K562 (cell line): Measurements from ENCODE around the gene C10orf105. TPM values are rescaled to one million over a fixed set of nuclear protein-coding genes. Genes with fewer than 3 reads are reported as not detected.

Experiments used
- CBX1 ChIP-seq: sonication (generic); IDR thresholded peaks from 2 replicates; pipeline ENCODE4 v1.6.1; 2016; ENCODE audit warnings: antibody characterized with exemption, low read depth, mild to moderate bottlenecking
- CHD4 ChIP-seq: fragments of 200-600 bp; sonication (generic); IDR thresholded peaks from 3 replicates; pipeline ENCODE4 v1.6.1; 2012; ENCODE audit warnings: low read depth, mild to moderate bottlenecking, mixed read lengths, low read length, inconsistent platforms; ENCODE audit not compliant: insufficient read depth, insufficient replicate concordance, poor library complexity, severe bottlenecking
- ETV1 ChIP-seq: fragments of 450-650 bp; conservative IDR thresholded peaks from 2 replicates; pipeline ENCODE4 v1.6.1; 2016; ENCODE audit warnings: missing genetic modification characterization, control low read depth, low read depth, missing compliant biosample characterization
- NCOA1 ChIP-seq: fragments of 450-650 bp; IDR thresholded peaks from 2 replicates; pipeline ENCODE4 v1.6.1; 2016; ENCODE audit warnings: low read depth
- NR1H2 ChIP-seq: sonication (generic); formaldehyde crosslinking; IDR thresholded peaks from 2 replicates; pipeline ENCODE4 v1.4.0; 2020; ENCODE audit warnings: mild to moderate bottlenecking, missing genetic modification reagents
- RREB1 ChIP-seq: fragments of 250-450 bp; sonication (Bioruptor Pico); IDR thresholded peaks from 2 replicates; pipeline ENCODE4 v1.4.0; 2020
- TFAP4 ChIP-seq: sonication (generic); formaldehyde crosslinking; IDR thresholded peaks from 2 replicates; pipeline ENCODE4 v1.8.0; 2022; ENCODE audit warnings: missing genetic modification reagents, mild to moderate bottlenecking, moderate library complexity, borderline replicate concordance
- ZNF639 ChIP-seq, 2 experiments: fragments of 200-800 bp in 1 of 2; sonication (Bioruptor generic) in 1 of 2; sonication (generic) in 1 of 2; formaldehyde crosslinking in 1 of 2; IDR thresholded peaks in 1 of 2; conservative IDR thresholded peaks in 1 of 2; 2 replicates each; pipeline versions ENCODE4 v1.5.0 to v1.6.1; 2016 to 2020; ENCODE audit warnings: missing compliant biosample characterization in 1 of 2, missing genetic modification characterization in 1 of 2, missing genetic modification reagents in 1 of 2
- polyA plus RNA-seq, 8 experiments: library from polyadenylated mRNA; depleted of rRNA in 4 of 8; stranded (reverse) in 5 of 8; unstranded in 3 of 8; fragments of >200 nt; fragmentation: Nextera tagmentation in 2 of 8; fragmentation: Illumina TruSeq in 1 of 8; extraction: Ambion mirVana in 2 of 8; extraction: Trizol in 1 of 8; gene quantifications; 2 replicates each; pipeline versions ENCODE4 v1.2.1 to v1.2.3, GENCODE V29; 2011 to 2014; ENCODE audit warnings: inconsistent platforms in 1 of 8, missing spikeins in 1 of 8
- total RNA-seq, 7 experiments: library from RNA; depleted of rRNA in 6 of 7; stranded (reverse); fragments of >200 nt in 6 of 7; fragmentation: Illumina TruSeq in 2 of 7; extraction: Trizol in 2 of 7; gene quantifications; 2 replicates each; pipeline versions ENCODE4 v1.2.1 to v1.2.3, GENCODE V29; 2011 to 2021; ENCODE audit warnings: low replicate concordance in 1 of 7
- TF ChIP-seq, protein P1 (sequence below): fragments of 250-450 bp; sonication (Bioruptor Pico); IDR thresholded peaks from 2 replicates; pipeline ENCODE4 v1.5.0; 2020; ENCODE audit warnings: mild to moderate bottlenecking, borderline replicate concordance
- TF ChIP-seq, protein P2 (sequence below): sonication (generic); formaldehyde crosslinking; IDR thresholded peaks from 2 replicates; pipeline ENCODE4 v1.8.0; 2022; ENCODE audit warnings: mild to moderate bottlenecking, missing genetic modification reagents
- TF ChIP-seq, protein P3 (sequence below): fragments of 250-450 bp; sonication (Bioruptor Pico); IDR thresholded peaks from 2 replicates; pipeline ENCODE4 v1.4.0; 2020; ENCODE audit warnings: mild to moderate bottlenecking, moderate library complexity

The C10orf105 gene
- total and polyA plus RNA-seq, 9 of the 15 experiments (the other 6 are each of a cell fraction or from before 2014, with no cell fraction given) = 0.03 to 0.25 (median 0.04) TPM; not detected in 3

DNA sequence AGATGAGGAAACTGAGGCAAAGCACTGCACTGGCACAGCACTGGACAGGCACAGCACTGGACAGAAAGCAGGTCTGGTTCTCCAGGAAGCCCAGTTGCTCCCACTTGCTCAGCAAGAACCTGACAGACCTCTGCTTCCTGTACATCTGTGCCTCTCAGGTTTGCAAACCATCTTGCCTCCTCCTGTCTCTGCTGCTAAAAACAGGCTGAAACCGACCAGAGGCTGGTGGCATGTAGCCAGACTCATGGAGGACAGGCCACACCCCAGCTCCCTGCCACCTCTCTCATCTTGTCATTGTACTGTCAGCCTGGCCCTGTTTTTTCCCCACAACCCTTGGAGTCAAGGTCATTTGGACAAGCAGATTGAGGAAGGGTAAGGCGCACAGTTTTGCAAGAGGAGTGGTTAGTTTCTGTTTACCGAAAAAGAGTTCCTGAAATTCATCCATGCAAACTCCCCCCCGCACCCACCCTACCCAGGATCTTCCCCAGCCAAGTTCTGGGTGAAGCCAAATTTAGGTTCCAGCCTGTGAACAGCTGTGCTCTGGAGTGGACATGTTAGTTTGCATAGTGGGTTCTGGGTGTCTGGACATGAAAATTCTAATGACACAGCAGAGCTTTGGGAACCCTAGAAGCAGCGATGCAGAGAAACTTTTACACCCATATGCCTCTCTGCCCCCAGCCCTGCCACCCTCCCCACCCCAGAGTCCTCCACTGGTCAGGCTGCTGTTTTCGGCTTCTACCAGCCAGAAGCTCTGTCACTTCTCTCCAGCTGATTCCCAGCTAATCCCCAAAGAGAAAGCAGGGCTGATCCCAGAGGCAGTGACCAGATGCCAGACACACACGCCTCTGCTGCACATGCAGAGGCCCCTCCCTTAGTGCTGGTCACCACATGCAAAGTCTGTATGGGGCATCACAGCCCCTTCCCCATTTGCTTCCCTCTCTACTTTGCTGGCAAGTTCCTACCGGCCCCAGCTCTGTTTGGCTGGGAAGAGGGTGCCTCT is 8.5 kb upstream of the C10orf105 start (continued):
- 0 out of 2 replicates have a peak, but pooled peaks have one; percentile 17 for TF ChIP-seq TFAP4 (CRISPR knock-in tag)
- TF ChIP-seq, protein P1, sequence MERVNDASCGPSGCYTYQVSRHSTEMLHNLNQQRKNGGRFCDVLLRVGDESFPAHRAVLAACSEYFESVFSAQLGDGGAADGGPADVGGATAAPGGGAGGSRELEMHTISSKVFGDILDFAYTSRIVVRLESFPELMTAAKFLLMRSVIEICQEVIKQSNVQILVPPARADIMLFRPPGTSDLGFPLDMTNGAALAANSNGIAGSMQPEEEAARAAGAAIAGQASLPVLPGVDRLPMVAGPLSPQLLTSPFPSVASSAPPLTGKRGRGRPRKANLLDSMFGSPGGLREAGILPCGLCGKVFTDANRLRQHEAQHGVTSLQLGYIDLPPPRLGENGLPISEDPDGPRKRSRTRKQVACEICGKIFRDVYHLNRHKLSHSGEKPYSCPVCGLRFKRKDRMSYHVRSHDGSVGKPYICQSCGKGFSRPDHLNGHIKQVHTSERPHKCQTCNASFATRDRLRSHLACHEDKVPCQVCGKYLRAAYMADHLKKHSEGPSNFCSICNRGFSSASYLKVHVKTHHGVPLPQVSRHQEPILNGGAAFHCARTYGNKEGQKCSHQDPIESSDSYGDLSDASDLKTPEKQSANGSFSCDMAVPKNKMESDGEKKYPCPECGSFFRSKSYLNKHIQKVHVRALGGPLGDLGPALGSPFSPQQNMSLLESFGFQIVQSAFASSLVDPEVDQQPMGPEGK (CRISPR knock-in tag) = no peak
- TF ChIP-seq RREB1 = no peak
- TF ChIP-seq, protein P2, sequence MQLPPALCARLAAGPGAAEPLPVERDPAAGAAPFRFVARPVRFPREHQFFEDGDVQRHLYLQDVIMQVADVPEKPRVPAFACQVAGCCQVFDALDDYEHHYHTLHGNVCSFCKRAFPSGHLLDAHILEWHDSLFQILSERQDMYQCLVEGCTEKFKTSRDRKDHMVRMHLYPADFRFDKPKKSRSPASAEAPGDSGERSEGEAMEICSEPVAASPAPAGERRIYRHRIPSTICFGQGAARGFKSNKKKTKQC (CRISPR knock-in tag) = no peak
- TF ChIP-seq ZNF639 (CRISPR knock-in tag; conservative IDR thresholded peaks at IDR 0.05 in 1 of 2, IDR thresholded peaks at IDR 0.05 in 1 of 2) = peak in 1 of 2 experiments; percentile 57; a peak in 1 of 4 replicates
- TF ChIP-seq NCOA1 = peak; percentile 27; the same call in 1 of the 2 replicates
- TF ChIP-seq, protein P3, sequence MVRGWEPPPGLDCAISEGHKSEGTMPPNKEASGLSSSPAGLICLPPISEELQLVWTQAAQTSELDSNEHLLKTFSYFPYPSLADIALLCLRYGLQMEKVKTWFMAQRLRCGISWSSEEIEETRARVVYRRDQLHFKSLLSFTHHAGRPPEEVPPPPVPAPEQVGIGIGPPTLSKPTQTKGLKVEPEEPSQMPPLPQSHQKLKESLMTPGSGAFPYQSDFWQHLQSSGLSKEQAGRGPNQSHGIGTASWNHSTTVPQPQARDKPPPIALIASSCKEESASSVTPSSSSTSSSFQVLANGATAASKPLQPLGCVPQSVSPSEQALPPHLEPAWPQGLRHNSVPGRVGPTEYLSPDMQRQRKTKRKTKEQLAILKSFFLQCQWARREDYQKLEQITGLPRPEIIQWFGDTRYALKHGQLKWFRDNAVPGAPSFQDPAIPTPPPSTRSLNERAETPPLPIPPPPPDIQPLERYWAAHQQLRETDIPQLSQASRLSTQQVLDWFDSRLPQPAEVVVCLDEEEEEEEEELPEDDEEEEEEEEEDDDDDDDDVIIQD (CRISPR knock-in tag) = no peak
- peak; percentile 57 for TF ChIP-seq ETV1 (tag)
- peak; percentile 19 for TF ChIP-seq CHD4
- TF ChIP-seq CBX1 = no peak
- TF ChIP-seq NR1H2 (CRISPR knock-in tag) = no peak
